NCI-H2171 treated with DMSO at 0.1 percent for 48 hours (cell line): ENCODE results near the gene DIS3L2.
"Not testable (repeated sequence)": the region's sequence is repeated elsewhere in the genome, so short reads cannot be mapped to it uniquely, and the experiment has no call there.

Experiments
- DNase-seq: peaks from one replicate; lab custom pipeline; 2025; lab: John Stamatoyannopoulos, UW

Gene DIS3L2

DNA sequence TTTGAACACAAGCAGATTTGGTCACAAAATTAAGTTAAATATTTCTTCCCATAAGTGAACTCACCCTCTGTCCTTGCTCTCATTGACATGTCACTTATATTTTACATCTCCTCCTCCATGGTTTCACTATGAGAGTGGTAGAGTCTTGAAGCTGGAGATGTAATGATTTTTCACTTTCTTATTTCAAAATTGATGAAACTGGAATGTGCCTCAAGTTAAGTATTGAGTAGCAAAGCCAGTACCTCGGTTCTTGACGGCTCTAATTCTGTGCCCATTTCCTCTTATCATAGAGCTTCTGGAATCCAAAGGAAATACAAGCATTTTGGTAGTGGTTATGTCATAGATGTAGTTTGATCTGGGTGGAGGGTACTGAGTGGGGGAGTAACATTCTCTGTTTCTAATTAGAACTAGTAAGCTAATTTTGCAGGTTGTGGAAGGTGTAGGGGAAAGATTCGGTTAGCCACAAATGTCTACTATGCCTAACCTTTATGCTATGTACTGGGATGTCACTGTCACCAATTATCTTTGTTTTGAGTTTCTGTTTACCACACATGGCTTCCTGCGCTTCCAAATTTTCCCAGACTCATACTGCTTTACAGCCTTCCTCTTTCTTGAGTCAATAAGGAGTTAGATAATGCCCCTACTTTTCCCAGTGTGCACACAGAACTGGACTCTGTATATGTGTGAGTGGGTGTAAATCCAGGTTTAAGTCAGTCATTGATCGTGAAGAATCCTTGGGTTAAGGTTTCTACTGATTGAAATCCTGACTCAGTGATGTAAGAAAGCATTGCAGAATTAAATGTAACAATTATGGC, 96.8 kb downstream of the DIS3L2 start:
- no peak for DNase-seq

DNA sequence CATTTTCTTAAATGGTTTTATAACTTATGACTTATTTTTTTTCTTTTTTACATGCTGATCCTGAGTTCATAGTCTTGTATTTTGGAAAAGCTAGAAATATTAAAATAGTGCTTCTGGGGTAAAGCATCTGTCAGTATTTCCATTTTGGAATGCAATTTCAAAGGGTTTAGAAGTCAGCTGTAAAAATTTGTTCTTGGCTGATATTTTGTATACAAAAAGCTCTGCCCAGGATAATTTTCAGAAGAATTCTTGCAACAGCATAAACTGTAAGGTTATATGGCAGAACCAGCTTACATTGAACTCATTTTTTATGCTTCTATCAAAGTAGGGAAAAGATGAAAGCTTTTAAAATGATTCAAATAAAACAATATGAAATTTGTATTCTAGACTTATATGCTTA, 97.4 kb downstream of the DIS3L2 start:
- DNase-seq: no peak

DNA sequence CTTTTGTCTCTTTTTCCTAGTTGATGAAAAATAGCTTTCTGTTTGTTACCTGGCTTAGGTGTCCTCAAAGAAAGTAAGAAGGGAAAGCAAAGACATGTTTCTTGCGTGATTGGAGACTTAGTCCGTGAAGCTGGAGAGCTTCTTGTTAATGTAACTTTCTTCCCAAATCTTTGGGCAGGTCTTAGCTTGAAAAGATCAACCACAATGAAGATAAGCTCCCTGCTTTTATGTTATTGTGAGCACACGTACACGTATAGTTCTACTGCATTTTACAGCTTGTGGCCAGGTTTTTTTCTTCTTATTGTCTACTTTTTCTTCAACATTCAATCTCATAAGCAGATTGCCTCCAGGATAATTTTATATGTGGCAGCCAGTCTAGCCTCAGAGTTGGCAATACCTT, 99.8 kb downstream of the DIS3L2 start:
- no peak for DNase-seq

DNA sequence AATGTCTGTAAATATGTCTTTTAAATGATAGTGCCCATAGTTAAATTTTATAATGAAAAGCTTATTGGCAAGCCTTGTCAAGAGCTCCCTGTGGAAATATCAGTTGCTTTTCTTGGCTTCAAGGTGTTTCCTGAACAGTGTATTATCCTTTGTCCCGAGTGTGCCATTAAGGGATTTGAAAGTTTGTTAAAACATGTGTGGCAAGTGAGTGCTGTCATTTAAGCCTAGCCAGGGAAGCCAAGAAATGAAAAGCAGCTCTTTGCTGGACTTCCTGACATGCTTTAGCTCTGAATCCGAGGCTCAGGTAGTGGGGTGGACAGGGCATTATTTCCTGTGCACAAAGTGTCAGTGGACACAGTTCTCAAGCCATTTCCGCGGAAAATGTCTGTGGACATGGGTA, 111.5 kb downstream of the DIS3L2 start:
- no peak for DNase-seq

DNA sequence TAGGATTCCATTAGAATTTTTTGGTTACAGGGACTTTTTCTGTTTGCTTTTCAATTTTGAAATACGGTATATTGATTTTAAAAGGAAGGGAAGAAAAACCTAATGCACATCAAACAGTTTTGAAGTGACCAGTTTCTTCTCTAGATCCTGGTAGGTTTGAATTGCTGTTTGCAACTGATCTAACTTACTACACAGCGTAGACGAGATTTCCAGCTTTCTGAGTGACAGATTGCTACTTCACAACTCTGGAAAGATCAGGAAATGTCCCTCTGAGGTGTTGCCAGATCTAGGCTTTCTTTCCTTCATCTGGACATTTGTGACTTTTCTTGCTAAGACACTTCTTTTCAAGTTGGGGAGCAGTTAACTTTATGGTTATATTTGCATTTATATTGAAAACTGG, 112.2 kb downstream of the DIS3L2 start:
- no peak for DNase-seq

DNA sequence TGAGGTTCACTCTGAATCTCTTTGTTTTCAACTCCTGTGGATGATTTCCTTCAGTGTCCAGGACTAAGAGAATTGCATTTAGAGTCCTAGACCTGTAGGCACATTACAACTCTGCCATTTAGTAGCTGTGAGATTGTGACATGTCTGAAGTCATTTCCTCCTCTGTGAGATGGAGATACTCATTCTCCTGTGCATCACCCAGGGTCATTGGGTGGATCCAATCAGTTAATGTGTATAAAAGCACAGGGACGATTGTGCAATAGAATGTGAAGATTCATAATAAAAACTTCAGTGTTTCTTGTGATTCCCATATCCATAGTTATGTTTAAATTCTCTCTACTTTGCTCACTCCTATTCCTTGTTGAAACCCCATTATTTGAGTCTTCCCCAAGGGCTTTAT, 113.6 kb downstream of the DIS3L2 start:
- DNase-seq: no peak

DNA sequence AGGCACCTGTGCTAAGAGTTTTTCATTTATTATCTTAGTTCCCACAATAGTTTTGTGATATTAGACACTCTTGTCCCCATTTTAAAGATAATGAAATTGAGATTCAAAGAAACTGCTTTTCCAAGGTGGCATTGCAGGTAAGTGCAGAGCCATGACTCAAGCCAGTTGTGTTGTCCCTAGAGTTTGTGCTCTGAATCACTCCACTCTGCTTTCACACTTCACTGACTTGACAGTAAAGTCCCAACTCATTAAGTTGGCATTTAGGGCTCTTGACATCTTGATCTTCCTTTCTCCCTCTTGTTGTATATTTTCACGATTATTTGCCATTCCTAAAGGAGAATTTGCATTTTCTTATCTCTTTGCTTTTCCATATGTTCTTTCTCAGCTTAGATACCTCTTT, 114.3 kb downstream of the DIS3L2 start:
- DNase-seq: no peak

DNA sequence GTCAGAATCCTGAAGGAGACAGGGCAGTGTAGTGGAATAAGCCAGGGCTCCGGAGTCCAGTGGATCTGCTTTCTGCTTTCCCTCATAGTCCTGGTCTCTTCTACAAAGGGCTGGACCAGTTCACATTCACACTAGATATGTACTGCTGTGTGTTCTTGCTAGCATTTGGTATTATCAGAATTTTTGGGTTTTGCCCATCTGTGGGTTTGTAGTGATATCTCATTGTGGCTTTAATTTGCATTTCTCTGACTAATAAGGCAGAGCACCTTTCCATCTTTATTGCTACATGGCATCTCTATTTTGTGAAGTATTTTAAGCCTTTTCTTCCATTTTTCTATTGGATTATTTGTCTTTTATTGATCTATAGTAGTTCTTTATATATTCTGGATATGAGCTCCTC, 114.8 kb downstream of the DIS3L2 start:
- no peak for DNase-seq

DNA sequence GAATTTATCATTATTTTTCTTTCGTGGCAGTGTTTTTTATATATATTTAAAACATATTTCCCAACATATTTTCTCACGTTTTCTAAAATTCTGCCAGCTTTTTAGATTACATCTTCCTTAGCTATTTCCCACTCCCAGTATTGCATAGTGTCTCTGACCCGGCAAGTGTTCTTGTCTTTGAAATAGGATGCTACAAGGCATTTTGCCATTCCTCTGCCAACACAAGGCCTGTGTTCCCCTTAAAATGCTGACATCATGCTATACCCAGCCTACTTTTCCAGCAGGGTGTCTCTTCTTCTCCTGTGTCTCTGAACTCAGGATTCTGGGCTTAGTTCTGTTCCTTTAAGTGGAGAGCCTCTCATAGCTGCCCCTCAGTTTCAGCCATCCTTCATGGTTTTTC, 115.2 kb downstream of the DIS3L2 start:
- no peak for DNase-seq

DNA sequence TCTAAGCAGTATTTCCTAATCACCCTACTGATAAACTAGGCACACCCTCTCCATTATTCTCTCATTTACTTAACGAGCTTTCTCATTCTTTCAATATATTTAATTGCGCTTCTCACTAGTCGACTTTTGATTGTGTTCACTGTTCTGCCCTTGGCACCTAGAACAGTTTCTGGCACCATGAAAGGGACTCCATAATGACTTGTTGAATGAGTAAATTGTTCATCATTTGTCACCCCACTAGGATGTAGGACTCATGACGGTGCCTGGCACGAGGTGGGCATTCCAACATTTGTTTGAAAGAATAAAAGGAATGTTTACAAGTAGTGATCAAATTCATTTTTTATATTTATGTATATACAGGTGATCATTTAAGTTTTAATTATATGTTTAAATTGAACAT, 123.7 kb downstream of the DIS3L2 start:
- no peak for DNase-seq

DNA sequence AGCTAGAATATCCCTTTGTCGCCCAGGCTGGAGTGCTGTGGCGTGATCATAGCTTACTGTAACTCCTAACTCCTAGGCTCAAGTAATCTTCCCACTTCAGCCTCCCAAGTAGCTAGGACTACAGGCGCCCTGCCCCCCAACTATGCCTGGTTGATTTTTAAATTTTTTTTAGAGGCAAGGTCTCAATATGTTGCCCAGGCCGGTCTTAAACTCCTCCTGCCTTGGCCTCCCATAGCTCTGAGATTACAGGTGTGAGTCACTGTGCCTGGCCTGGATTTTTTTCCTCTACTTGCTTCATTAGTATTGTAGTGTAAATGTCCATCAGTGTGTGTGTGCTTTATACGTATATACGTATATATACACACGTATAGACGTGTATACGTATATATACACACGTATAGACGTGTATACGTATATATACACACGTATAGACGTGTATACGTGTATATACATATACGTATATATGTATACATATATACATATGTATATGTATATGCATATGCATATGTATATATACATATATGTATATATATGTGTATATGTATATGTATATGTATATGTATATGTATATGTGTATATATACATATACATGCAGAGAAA, 124.4 kb downstream of the DIS3L2 start:
- no peak for DNase-seq

DNA sequence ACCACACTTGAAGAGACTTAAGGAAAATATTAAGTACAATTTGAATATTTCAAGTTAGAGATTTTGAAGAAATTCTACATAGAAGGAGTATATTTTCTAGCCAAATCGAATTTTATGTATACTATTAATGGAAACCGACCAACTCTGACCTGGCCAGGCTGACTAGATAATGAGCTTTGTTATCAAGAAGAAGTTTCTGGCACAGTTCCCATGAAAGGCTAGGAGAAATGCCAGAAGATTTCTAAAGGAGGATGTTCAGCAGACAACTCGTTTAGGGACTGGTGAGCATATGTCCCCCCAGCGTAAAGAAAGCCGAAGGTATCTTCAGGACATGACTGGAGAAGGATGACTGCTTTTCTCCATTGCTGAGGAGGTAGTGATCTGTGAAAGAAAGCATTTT, 127.3 kb downstream of the DIS3L2 start:
- DNase-seq: no peak

DNA sequence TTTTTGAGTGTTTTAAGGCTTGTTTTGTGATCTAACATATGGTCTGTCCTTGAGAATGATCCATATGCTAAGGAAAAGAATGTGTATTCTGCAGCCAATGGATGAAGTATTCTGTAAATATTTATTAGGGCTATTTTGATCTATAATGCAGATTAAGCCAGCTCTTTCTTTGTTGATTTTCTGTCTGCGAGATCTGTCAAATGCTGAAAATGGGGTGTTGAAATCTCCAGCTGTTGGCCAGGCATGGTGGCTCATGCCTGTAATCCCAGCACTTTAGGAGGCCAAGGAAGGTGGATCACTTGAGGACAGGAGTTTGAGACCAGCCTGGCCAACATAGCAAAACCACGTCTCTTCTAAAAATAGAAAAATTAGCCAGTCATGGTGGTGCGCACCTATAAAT, 132.7 kb downstream of the DIS3L2 start:
- no peak for DNase-seq

DNA sequence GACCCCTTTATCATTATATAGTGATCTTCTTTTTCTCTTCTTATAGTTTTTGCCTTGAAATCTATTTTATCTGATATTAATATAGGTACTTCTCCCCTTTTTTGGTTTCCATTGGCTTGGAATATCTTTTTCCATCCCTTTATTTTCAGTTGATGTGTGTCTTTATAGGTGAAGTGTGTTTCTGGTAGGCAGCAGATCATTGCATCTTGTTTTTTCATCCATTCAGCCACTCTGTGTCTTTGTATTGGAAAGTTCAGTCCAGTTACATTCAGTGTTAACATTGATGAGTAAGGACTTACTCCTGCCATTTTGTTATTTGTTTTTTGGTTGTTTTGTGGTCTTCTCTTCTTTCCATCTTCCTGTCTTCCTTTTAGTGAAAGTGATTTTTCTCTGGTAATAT, 133.4 kb downstream of the DIS3L2 start:
- DNase-seq: no peak

DNA sequence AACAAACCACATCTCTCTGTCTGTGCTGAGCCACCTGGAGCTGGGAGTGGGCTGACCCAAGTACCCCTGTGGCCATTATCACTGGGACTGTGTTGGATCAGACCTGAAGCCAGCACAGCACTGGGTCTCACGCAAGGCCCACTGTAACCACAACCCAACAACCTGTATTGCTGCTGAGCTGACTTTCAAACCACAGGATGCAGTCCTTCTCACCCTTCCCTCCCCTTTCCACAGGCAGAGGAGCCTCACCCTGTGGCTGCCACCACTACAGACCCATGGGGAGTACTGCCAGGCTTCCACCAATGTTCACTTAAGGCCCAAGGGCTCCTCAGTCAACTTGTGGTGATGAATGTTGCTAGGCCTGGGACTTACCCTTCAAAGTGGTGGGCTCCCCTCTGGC, 135.7 kb downstream of the DIS3L2 start:
- DNase-seq: no peak

DNA sequence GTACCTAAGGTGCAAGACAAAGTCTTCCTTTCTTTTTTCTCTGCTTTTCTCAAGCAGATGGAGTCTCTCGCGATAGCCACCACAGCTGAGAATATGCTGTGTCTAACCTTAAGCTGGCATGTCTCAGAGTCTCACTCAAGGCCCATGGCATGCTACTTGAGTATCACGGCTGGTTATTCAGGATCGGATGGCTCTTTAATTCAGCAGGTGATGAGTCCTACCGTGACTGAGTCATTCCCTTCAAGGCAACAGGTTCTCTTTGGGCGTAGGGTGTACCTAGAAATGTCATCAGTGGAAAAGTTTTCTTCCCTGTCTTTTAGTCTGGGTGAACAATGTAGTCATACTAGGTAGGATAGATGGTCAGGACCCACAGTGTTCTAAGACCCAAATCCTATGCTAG, 136.2 kb downstream of the DIS3L2 start:
- DNase-seq: no peak

DNA sequence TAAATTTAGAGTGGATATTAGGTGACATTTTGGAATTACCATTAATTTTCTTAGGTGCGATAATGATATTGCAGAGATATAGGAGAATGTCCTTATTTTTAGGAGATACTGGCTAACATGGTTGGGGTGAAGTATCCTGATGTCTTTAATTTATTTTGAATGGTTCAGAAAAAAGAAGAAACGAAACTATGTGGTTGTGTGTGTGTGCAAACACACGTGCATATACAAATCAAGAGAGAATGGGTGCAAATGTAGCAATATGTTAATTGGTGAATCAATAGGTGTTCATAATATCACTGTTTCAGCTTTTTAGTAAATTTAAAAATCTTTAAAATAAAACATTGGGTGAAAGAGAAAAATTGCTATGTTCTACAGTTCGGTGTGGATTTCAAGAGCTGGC, 140.9 kb downstream of the DIS3L2 start:
- DNase-seq: no peak

DNA sequence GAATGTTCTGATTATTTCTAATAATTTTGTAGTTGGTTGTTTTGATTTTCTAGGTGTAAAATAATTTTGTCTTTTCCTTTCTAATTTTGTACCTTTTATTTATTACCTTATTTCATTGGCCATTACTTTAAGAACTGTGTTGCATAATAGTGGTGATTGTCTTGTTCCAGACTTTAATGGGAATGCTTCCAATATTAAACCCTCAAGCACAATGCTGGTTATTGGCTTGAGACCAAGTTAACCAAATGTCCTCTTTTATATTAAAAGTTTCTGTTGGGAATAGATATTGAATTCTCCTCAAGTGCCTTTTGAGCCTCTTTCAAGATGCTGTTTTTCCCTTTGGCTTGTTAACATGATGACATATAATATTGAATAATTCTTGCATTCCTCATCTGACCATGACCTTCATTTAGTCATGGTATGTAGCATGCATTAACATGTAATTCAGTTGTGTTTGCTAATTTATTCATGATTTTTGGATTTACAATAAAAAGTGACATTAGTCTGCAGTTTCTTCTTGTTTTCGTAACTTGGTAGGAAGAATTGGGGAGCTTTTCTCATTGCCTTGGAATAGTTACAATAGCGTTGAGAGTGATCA, 141.7 kb downstream of the DIS3L2 start:
- no peak for DNase-seq

DNA sequence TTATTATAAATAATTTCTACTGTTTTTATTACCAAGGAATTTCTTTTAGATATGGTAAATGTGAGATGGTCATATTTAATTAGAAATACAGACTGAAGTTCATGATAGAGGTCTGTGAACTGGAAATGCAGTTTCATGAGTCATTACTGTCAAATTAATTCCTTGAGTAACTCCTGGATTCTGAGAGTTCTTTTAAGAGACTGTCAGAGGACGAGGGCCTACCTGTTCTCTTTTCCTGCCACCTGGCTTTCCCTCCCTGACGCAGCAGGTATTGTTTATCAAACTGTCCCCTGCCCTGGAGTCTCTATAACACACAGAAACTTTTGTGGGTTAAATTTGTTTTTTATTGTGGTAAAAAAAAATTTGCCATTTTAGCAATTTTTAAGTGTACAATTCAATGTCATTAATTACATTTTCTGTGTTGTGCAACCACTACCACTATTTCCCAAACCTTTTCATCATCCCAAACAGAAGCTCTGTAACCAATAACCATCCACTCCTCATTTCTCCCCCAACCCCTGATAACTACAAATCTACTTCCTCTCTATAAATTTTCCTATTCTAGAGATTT, 142.6 kb downstream of the DIS3L2 start:
- no peak for DNase-seq

DNA sequence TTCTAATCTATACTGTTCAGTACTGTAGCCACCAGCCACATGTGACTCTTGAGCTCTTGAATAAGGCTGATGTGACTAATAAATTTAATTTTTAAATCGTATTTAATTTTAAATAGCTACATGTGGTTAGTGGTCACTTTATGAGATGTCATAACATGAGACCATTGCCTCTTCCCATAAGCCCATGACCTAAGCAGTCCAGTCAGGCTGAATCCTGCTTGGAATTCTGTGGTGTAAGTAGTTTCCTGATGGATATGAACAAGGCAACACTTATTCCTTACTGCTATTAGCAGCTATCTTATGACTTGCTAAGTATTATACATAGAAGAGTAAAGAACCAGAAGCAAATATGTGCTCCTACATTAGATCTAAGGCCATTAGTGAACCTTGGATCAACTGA, 150.0 kb downstream of the DIS3L2 start:
- no peak for DNase-seq

DNA sequence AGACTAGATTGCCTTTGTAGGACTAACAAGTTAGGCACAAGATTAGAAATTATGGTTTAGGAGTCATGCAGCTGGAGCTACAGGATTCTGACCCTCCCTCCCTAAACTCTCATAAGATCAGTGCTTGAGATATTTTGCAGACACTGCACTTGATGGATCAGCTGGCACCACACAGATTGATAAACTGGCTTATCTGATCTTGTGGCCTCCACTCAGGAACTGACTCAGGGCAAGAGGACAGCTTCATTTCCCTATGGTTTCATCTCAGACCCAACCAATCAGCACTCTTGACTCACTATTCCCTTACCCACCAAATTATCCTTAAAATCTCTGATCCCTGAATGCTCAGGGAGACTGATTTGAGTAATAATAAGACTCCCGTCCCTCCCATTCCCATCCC, 152.3 kb downstream of the DIS3L2 start:
- no peak for DNase-seq

DNA sequence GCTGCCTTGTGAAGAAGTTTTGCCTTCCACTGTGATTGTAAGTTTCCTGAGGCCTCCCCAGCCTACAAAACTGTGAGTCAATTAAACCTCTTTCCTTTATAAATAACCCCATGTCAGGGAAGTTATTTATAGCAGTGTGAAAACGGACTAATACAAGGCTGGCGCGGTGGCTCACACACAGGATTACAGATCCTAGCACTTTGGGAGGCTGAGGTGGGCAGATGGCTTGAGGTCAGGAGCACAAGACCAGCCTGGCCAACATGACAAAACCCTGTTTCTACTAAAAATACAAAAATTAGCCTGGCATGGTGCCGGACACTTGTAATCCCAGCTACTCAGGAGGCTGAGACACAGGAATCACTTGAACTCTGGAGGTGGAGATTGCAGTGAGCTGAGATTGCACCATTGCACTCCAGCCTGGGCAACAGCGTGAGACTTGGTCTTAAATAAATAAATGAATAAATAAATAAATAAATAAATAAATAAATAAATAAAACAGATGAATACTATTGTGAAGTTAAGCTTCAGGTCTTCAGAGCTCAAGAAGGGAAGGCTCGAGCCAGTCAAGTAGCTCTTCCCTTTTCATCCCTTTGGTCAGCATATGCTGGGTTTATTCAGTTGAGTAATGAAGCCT, 154.3 kb downstream of the DIS3L2 start:
- DNase-seq: not testable (repeated sequence)

DNA sequence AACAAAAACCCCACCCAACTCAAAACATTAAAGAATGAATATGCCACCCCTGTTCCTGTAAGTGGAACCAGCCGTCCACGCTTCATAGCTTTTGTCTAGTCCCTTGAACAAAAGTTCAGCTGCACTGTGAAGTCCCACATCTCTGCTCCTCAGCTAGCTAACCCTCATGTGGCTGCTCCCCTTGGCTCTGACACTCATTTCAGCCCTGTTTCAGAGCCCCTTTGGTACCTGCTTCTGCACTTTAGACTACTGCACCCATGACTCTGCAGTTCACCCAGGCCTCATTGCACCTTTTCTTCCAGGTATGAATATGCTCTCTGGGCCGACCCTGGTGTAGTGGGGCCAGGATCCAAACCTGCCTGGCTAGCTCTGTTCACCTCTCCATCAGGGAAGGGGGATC, 155.3 kb downstream of the DIS3L2 start:
- no peak for DNase-seq
